K562 (cell line): Measurements from ENCODE around the gene NPR3. TPM values are rescaled to one million over a fixed set of nuclear protein-coding genes. Genes with fewer than 3 reads are reported as not detected.

Experiments used
- ATAC-seq: fragments of 200-7000 bp; cut with Tn5 transposase; 3 replicates; pipeline ENCODE4 v1.9.1; 2020; ENCODE audit warnings: moderate library complexity
- BruUV-seq: library from RNA; stranded (reverse); fragments of 400-500 nt; replicated peaks from 2 replicates; lab custom pipeline; 2021; lab: Mats Ljungman, UMichigan
- CTCF ChIA-PET: fragments of 300-600 bp; formaldehyde crosslinking; extraction: SDS; loops from one replicate; lab custom pipeline; 2021; ENCODE audit warnings: low intra/inter-chr PET ratio; lab: Yijun Ruan, JAX
- POLR2A ChIA-PET: fragments of 300-600, 350-650 bp; sonication (Branson Sonifier 250); formaldehyde crosslinking; extraction: SDS; loops from one replicate; lab custom pipeline; 2021; ENCODE audit warnings: antibody characterized with exemption, inconsistent platforms; lab: Yijun Ruan, JAX
- DNase-seq, 4 experiments: peaks; one replicate each; pipeline versions ENCODE4 v3.0.0 to v3.0.0-alpha.2; 2011 to 2018; ENCODE audit warnings: low spot score in 3 of 4, mixed read lengths in 3 of 4; ENCODE audit errors: extremely low read depth in 1 of 4
- FAIRE-seq: peaks from 2 replicates; lab custom pipeline; 2011; peaks lifted over from hg19 to GRCh38; lab: Jason Lieb, UNC
- H2AFZ ChIP-seq: 2 replicates; pipeline ENCODE4 v1.6.0; 2011; ENCODE audit warnings: low read depth, low read length, control low read depth, inconsistent platforms
- H3K27ac ChIP-seq: fragments of 200-600 bp; 3 replicates; pipeline ENCODE4 v1.8.0; 2011; ENCODE audit warnings: low read depth, mild to moderate bottlenecking, control low read depth, inconsistent platforms, low read length, moderate library complexity, mixed read lengths; ENCODE audit errors: extremely low read depth
- H3K27me3 ChIP-seq, 2 experiments: fragments of 300-600 bp in 1 of 2; 2 replicates in 1 of 2; 3 replicates in 1 of 2; pipeline versions ENCODE4 v1.6.0 to v1.8.0; 2011; ENCODE audit warnings: inconsistent platforms in 2 of 2, low read length in 2 of 2, mild to moderate bottlenecking in 1 of 2, mixed read lengths in 1 of 2, moderate library complexity in 1 of 2; ENCODE audit not compliant: control insufficient read depth in 2 of 2, insufficient read depth in 2 of 2
- H3K36me3 ChIP-seq: fragments of 300-600 bp; 3 replicates; pipeline ENCODE4 v1.8.0; 2011; ENCODE audit warnings: mild to moderate bottlenecking, low read length, inconsistent platforms; ENCODE audit not compliant: control insufficient read depth, insufficient read depth
- H3K4me1 ChIP-seq, 2 experiments: fragments of 200-600 bp in 1 of 2; replicated peaks in 1 of 2; 2 replicates in 1 of 2; 3 replicates in 1 of 2; pipeline versions ENCODE4 v1.5.1 to v1.8.0; 2011; ENCODE audit warnings: inconsistent platforms in 2 of 2, low read length in 2 of 2, mild to moderate bottlenecking in 1 of 2, mixed read lengths in 1 of 2, moderate library complexity in 1 of 2; ENCODE audit not compliant: control insufficient read depth in 2 of 2, insufficient read depth in 2 of 2
- H3K4me2 ChIP-seq: 2 replicates; pipeline ENCODE4 v1.6.1; 2011; ENCODE audit warnings: low read length, control low read depth, inconsistent platforms, mixed read lengths; ENCODE audit not compliant: insufficient read depth
- H3K4me3 ChIP-seq: fragments of 200-600 bp; sonication (generic), shearing (Covaris generic); 2 replicates; pipeline ENCODE4 v1.5.1; 2016; ENCODE audit warnings: control low read depth, inconsistent platforms
- H3K79me2 ChIP-seq: fragments of 200-600 bp; 3 replicates; pipeline ENCODE4 v1.8.0; 2011; ENCODE audit warnings: low read length, inconsistent platforms; ENCODE audit not compliant: control insufficient read depth, insufficient read depth
- H3K9ac ChIP-seq, 2 experiments: 2 replicates each; pipeline versions ENCODE4 v1.6.0 to v1.6.1; 2011; ENCODE audit warnings: low read depth in 2 of 2, low read length in 2 of 2, control low read depth in 1 of 2, inconsistent platforms in 1 of 2, mild to moderate bottlenecking in 1 of 2, mixed read lengths in 1 of 2; ENCODE audit not compliant: insufficient read depth in 1 of 2
- H3K9me1 ChIP-seq: one replicate; pipeline ENCODE4 v1.6.0; 2011; ENCODE audit warnings: inconsistent platforms, mild to moderate bottlenecking, low read length, moderate library complexity; ENCODE audit not compliant: control insufficient read depth, insufficient read depth
- H3K9me3 ChIP-seq: replicated peaks from 2 replicates; pipeline ENCODE4 v1.5.1; 2011; ENCODE audit warnings: low read depth, low read length, inconsistent platforms; ENCODE audit not compliant: control insufficient read depth, insufficient read depth
- H4K20me1 ChIP-seq: replicated peaks from 2 replicates; pipeline ENCODE4 v1.6.1; 2011; ENCODE audit warnings: low read length, inconsistent platforms, mixed read lengths; ENCODE audit not compliant: control insufficient read depth, insufficient read depth
- ARID2 ChIP-seq: fragments of 450-650 bp; IDR thresholded peaks from 2 replicates; pipeline ENCODE4 v1.6.1; 2017; ENCODE audit warnings: antibody characterized with exemption, mild to moderate bottlenecking
- BCL6 ChIP-seq: fragments of 250-450 bp; sonication (Bioruptor Pico); IDR thresholded peaks from 2 replicates; pipeline ENCODE4 v1.4.0; 2020
- GABPB1 ChIP-seq: sonication (generic); formaldehyde crosslinking; IDR thresholded peaks from 2 replicates; pipeline ENCODE4 v1.8.0; 2022; ENCODE audit warnings: mild to moderate bottlenecking, missing genetic modification reagents
- MCM3 ChIP-seq: fragments of 450-650 bp; IDR thresholded peaks from 2 replicates; pipeline ENCODE4 v1.6.1; 2016
- RB1 ChIP-seq: fragments of 450-650 bp; IDR thresholded peaks from 2 replicates; pipeline ENCODE4 v1.6.1; 2017; ENCODE audit warnings: low read depth, mild to moderate bottlenecking
- ZBTB33 ChIP-seq: sonication (generic); formaldehyde crosslinking; IDR thresholded peaks from 2 replicates; pipeline ENCODE4 v1.8.1; 2023; ENCODE audit warnings: mild to moderate bottlenecking, missing genetic modification reagents
- WGBS: fragments of 100-300 bp; shearing (Covaris generic); methylation state at CpG from one replicate; pipeline ENCODE4 v1.1.6; 2016; ENCODE audit warnings: low coverage, mixed read lengths; ENCODE audit not compliant: insufficient coverage; ENCODE audit errors: missing lambda C conversion rate; 5-methylcytosine and 5-hydroxymethylcytosine counted together
- in situ Hi-C: fragments of 300-500 bp; cut with MboI; formaldehyde crosslinking; loops from 4 replicates; pipeline ENCODE4 v1.15.0; 2018; ENCODE audit warnings: inconsistent platforms, mixed read lengths
- intact Hi-C: fragments of 100-400 bp; cut with micrococcal nuclease; formaldehyde crosslinking; loops from 2 replicates; pipeline ENCODE4 v1.14.2; 2022
- polyA plus RNA-seq, 8 experiments: library from polyadenylated mRNA; depleted of rRNA in 4 of 8; stranded (reverse) in 5 of 8; unstranded in 3 of 8; fragments of >200 nt; fragmentation: Nextera tagmentation in 2 of 8; fragmentation: Illumina TruSeq in 1 of 8; extraction: Ambion mirVana in 2 of 8; extraction: Trizol in 1 of 8; gene quantifications; 2 replicates each; pipeline versions ENCODE4 v1.2.1 to v1.2.3, GENCODE V29; 2011 to 2014; ENCODE audit warnings: inconsistent platforms in 1 of 8, missing spikeins in 1 of 8
- total RNA-seq, 7 experiments: library from RNA; depleted of rRNA in 6 of 7; stranded (reverse); fragments of >200 nt in 6 of 7; fragmentation: Illumina TruSeq in 2 of 7; extraction: Trizol in 2 of 7; gene quantifications; 2 replicates each; pipeline versions ENCODE4 v1.2.1 to v1.2.3, GENCODE V29; 2011 to 2021; ENCODE audit warnings: low replicate concordance in 1 of 7

NPR3 gene
- total and polyA plus RNA-seq, 9 of the 15 experiments (the other 6 are each of a cell fraction or from before 2014, with no cell fraction given): 0.01 to 0.11 (median 0.04) TPM; not detected in 2

- ATAC-seq: no peak
- TF ChIP-seq MCM3 (no peak), ARID2 (no peak), BCL6 (no peak), ZBTB33 (CRISPR knock-in tag) (no peak), GABPB1 (CRISPR knock-in tag) (no peak), RB1 (no peak)
- Histone ChIP-seq H2AFZ (no peak overlapping the region), H3K4me3 (no peak overlapping the region), H3K9ac (no peak overlapping the region), H4K20me1 (no peaks in the 10 kb centered on the region), H3K27me3 (peaks cover 17 to 47% of the 10 kb centered on the region in 2 experiments), H3K4me1 (peaks cover 0 to 27% of the 10 kb centered on the region in 2 experiments; a peak in 2 of 5 replicates), H3K79me2 (no peaks in the 10 kb centered on the region), H3K9me3 (no peaks in the 10 kb centered on the region), H3K9me1 (no peaks in the 10 kb centered on the region), H3K4me2 (no peak overlapping the region), H3K36me3 (no peaks in the 10 kb centered on the region), H3K27ac (no peak overlapping the region)
- no TSS peak for BruUV-seq
- ChIA-PET CTCF (no interaction called here), POLR2A (no interaction called here)
- 4% methylated on average over 30 of the region's 30 CpGs for WGBS
- intact Hi-C loops (no loop called here), in situ Hi-C loops (no loop called here)
- no peak for DNase-seq
- no peak for FAIRE-seq
Observed at GRCh38 chr5:32713361-32713769, 2.2 kb downstream of the NPR3 start.
